ENCODE data around the gene SIT1. TPM values are rescaled to one million over a fixed set of nuclear protein-coding genes. Genes with fewer than 3 reads are reported as not detected.

SIT1 gene
- total RNA-seq, 1 donor from 2014 or later, result not detected

GRCh38 chr9:35608221-35608620, 42.5 kb downstream of the SIT1 start:
- intact Hi-C loops (cut with DNase I), result loop anchor here (5.0 kb wide), 1 partner anchor 139 kb away; the partner anchor contains the start of genes GBA2 and RGP1
- H3K4me1 ChIP-seq, result peaks cover 11 to 14% of the 10 kb centered on the region in 2 donors
- H3K9me3 ChIP-seq, result no peaks in the 10 kb centered on the region
- H3K27me3 ChIP-seq, result no peaks in the 10 kb centered on the region
- H3K36me3 ChIP-seq, result peaks cover 23 to 28% of the 10 kb centered on the region in 2 donors
- DNase-seq (ENCODE audit: low spot score in 2 of 2), result no peak
- TF ChIP-seq, protein P1, sequence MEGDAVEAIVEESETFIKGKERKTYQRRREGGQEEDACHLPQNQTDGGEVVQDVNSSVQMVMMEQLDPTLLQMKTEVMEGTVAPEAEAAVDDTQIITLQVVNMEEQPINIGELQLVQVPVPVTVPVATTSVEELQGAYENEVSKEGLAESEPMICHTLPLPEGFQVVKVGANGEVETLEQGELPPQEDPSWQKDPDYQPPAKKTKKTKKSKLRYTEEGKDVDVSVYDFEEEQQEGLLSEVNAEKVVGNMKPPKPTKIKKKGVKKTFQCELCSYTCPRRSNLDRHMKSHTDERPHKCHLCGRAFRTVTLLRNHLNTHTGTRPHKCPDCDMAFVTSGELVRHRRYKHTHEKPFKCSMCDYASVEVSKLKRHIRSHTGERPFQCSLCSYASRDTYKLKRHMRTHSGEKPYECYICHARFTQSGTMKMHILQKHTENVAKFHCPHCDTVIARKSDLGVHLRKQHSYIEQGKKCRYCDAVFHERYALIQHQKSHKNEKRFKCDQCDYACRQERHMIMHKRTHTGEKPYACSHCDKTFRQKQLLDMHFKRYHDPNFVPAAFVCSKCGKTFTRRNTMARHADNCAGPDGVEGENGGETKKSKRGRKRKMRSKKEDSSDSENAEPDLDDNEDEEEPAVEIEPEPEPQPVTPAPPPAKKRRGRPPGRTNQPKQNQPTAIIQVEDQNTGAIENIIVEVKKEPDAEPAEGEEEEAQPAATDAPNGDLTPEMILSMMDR (IDR thresholded peaks at IDR 0.05), result no peak
- no peak overlapping the region for H3K27ac ChIP-seq
- no peak overlapping the region for H3K4me3 ChIP-seq

DNA sequence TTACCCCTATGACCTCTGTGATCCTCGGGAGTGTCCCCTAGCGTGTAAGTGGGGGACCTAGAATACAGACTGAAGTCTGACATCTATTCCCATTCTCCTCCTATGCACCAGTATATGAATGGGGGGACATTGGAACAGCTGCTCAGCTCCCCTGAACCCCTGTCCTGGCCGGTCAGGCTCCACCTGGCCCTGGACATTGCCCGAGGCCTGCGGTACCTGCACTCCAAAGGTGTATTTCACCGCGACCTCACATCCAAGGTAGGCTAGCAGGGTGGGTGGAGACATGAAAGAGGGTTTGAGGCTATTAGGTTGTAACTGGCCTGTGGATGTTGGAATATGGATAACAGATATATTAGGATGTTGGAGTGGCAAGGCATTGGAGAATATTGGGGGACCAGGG, 44.0 kb downstream of the SIT1 start:
- TF ChIP-seq, protein P1 (IDR thresholded peaks at IDR 0.05), result no peak
- intact Hi-C loops (cut with DNase I), result loop anchor here (5.0 kb wide), 1 partner anchor 141 kb away; the partner anchor contains the start of genes GBA2 and RGP1
- Histone ChIP-seq H3K27ac (peak overlapping the region in 1 of 2 donors; percentile 20), H3K4me1 (peaks cover 14 to 18% of the 10 kb centered on the region in 2 donors), H3K27me3 (no peaks in the 10 kb centered on the region), H3K36me3 (peaks cover 23 to 28% of the 10 kb centered on the region in 2 donors), H3K4me3 (peak overlapping the region in 1 of 2 donors; percentile 92), H3K9me3 (no peaks in the 10 kb centered on the region)
- no peak for DNase-seq (ENCODE audit: low spot score in 2 of 2)

- intact Hi-C loops (cut with DNase I), result loop anchor here (5.0 kb wide), 1 partner anchor 141 kb away; the partner anchor contains the start of genes GBA2 and RGP1
- Histone ChIP-seq H3K9me3 (no peaks in the 10 kb centered on the region), H3K4me3 (peak overlapping the region; percentile 92 to 97), H3K27me3 (no peaks in the 10 kb centered on the region), H3K27ac (peak overlapping the region; percentile 70 to 95), H3K36me3 (peaks cover 23 to 28% of the 10 kb centered on the region in 2 donors), H3K4me1 (peaks cover 14 to 18% of the 10 kb centered on the region in 2 donors)
- DNase-seq (ENCODE audit: low spot score in 2 of 2), result no peak
- TF ChIP-seq, protein P1 (IDR thresholded peaks at IDR 0.05), result no peak
Observed at GRCh38 chr9:35606138-35606504, 44.6 kb downstream of the SIT1 start.

GRCh38 chr9:35605351-35606137, 45.2 kb downstream of the SIT1 start:
- no peak for DNase-seq (ENCODE audit: low spot score in 2 of 2)
- Histone ChIP-seq H3K4me1 (peaks cover 14 to 21% of the 10 kb centered on the region in 2 donors), H3K27ac (peak overlapping the region; percentile 70 to 95), H3K27me3 (no peaks in the 10 kb centered on the region), H3K4me3 (peak overlapping the region; percentile 92 to 97), H3K9me3 (no peaks in the 10 kb centered on the region), H3K36me3 (peaks cover 23 to 28% of the 10 kb centered on the region in 2 donors)
- TF ChIP-seq, protein P1 (IDR thresholded peaks at IDR 0.05), result no peak
- intact Hi-C loops (cut with DNase I), result loop anchor here (2.0 to 5.0 kb wide), 5 partner anchors 51 to 491 kb away; partner anchors contain the start of genes ATOSB, GBA2, RGP1 and TPM2

DNA sequence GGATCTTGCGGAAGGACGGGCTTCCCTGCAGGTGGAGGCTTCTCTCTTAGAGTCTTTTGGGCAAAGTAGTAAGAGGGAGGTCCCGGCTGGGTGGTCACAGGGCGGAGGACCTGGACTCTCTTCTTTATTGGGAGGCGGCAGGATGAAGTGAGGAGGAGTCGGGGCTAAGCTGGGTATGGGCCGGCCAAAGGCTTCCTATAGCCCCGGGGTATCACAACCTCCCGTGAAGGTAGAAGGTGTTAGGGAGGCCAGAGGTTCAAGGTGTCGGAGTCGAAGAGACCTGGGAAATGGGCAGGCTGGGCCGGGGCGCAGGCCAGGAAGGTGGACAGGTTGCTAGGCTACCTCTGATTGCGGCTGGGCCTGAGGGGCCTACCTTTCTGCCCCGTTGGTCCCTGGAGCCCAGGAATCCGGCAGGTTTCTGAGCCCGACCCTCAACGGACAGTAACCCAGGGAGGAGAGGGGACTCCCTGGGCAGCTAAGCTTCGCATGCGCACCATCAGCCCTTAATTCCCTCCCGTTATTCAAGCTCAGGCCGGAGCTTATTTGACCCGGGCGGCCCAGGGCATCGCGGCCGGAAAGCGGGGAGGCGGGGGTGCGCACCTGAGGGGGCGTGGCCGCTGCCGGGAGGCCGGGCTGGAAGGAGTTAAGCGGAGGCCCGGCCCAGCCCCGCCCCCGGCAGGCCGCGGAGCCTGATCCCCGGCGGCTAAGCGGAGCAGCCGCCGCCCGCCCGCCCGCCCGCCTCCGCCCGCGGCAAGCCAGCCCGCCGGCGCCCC, 46.0 kb downstream of the SIT1 start, which contains the start of gene TESK1:
TSS of gene TESK1 (plus strand) at position 685 of the 773 bp plus-strand sequence. CDS start 358 bp downstream, outside the sequence.
- intact Hi-C loops (cut with DNase I), result loop anchor here (1.0 to 5.0 kb wide), 7 partner anchors 42 to 490 kb away; partner anchors contain the start of genes ATOSB, GBA2, RGP1 and TPM2
- TF ChIP-seq, protein P1 (IDR thresholded peaks at IDR 0.05), result no peak
- peaks cover 14 to 26% of the 10 kb centered on the region in 2 donors for H3K4me1 ChIP-seq
- peak within 1 kb of the TSS; percentile 93 to 95 for H3K27ac ChIP-seq
- peak in 1 of 2 donors; percentile 86 for DNase-seq (ENCODE audit: low spot score in 2 of 2)
- peak within 1 kb of the TSS; percentile 92 to 97 for H3K4me3 ChIP-seq
- H3K36me3 ChIP-seq, result peaks cover 21 to 25% of the 10 kb centered on the region in 2 donors
- no peaks in the 10 kb centered on the region for H3K9me3 ChIP-seq
- no peaks in the 10 kb centered on the region for H3K27me3 ChIP-seq

Measured in ascending aorta (tissue), 2 donors.